Mucosa of descending colon (tissue), 3 donors: ENCODE results near the gene GRIA4. TPM values are rescaled to one million over a fixed set of nuclear protein-coding genes. Genes with fewer than 3 reads are reported as not detected.

Experiments used
- ATAC-seq: fragments of 200-7000 bp; cut with Tn5 transposase; one replicate; pipeline ENCODE4 v1.9.1; 2020; ENCODE audit warnings: mild to moderate bottlenecking, moderate library complexity
- DNase-seq, 3 donors: peaks; one replicate each; pipeline ENCODE4 v3.0.0-alpha.2; 2020
- H3K36me3 ChIP-seq: fragments of 200-600 bp; one replicate; pipeline ENCODE4 v1.8.0; 2021; ENCODE audit warnings: low read depth, mild to moderate bottlenecking
- H3K4me1 ChIP-seq: fragments of 200-600 bp; one replicate; pipeline ENCODE4 v1.8.0; 2021; ENCODE audit warnings: low read depth, mild to moderate bottlenecking
- H3K4me3 ChIP-seq: fragments of 200-600 bp; one replicate; pipeline ENCODE4 v1.8.0; 2021; ENCODE audit warnings: mild to moderate bottlenecking
- H3K9me3 ChIP-seq: fragments of 200-600 bp; one replicate; pipeline ENCODE4 v1.8.0; 2021; ENCODE audit warnings: mild to moderate bottlenecking
- intact Hi-C, 2 donors: fragments of 100-400 bp; cut with DNase I in 1 of 2; cut with micrococcal nuclease in 1 of 2; formaldehyde crosslinking; loops; one replicate each; pipeline versions ENCODE4 v1.11.0 to v1.11.1; 2022; cut with DNase I, micrococcal nuclease
- total RNA-seq, 3 donors: library from RNA; stranded (reverse); fragmentation: NEBNext Ultra II Directional in 2 of 3; extraction: Animal tissue kit (Norgen Biotek cat#: 25700) in 2 of 3; gene quantifications; one replicate each; pipeline versions ENCODE4 v1.2.1 to v1.2.4, GENCODE V29; 2021 to 2023
- TF ChIP-seq, protein P1 (sequence below): fragments of 200-600 bp; IDR thresholded peaks from one replicate; pipeline ENCODE4 v1.8.0; 2022; ENCODE audit warnings: antibody characterized with exemption, mild to moderate bottlenecking
- donor health status: DM: no; HTN: no; CAD: no; lungs with moderate emphysema.
- donor health status: DM: no; HTN: no; CAD: no.
- donor health status: DM: no; HTN: yes; CAD: no.

Gene GRIA4
- total RNA-seq, 3 donors from 2014 or later, result 1.6 to 2.3 (median 1.6) TPM

DNA sequence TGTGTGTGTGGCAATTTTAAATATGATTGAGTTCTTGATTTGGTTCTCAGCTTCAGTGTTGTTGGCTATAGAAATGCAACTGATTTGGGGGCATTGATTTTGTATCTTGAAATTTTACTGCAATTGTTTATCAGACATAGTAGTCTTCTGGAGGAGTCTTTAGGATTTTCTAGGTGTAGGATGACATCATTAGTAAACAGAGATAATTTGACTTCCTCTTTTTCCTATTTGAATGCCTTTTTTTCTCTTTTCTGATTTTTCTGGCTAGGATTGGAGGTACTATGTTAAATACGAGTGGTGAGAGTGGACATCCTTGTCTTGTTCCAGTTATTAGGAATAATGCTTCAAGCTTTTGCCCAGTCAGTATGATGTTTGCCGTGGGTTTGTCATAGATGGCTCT lies 287.3 kb downstream of the GRIA4 start:
- intact Hi-C loops, result no loop called here
- Histone ChIP-seq H3K4me1 (no peaks in the 10 kb centered on the region), H3K4me3 (no peak overlapping the region), H3K9me3 (no peaks in the 10 kb centered on the region), H3K36me3 (no peaks in the 10 kb centered on the region)
- ATAC-seq, result no peak
- TF ChIP-seq, protein P1, sequence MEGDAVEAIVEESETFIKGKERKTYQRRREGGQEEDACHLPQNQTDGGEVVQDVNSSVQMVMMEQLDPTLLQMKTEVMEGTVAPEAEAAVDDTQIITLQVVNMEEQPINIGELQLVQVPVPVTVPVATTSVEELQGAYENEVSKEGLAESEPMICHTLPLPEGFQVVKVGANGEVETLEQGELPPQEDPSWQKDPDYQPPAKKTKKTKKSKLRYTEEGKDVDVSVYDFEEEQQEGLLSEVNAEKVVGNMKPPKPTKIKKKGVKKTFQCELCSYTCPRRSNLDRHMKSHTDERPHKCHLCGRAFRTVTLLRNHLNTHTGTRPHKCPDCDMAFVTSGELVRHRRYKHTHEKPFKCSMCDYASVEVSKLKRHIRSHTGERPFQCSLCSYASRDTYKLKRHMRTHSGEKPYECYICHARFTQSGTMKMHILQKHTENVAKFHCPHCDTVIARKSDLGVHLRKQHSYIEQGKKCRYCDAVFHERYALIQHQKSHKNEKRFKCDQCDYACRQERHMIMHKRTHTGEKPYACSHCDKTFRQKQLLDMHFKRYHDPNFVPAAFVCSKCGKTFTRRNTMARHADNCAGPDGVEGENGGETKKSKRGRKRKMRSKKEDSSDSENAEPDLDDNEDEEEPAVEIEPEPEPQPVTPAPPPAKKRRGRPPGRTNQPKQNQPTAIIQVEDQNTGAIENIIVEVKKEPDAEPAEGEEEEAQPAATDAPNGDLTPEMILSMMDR, result no peak
- no peak for DNase-seq

DNA sequence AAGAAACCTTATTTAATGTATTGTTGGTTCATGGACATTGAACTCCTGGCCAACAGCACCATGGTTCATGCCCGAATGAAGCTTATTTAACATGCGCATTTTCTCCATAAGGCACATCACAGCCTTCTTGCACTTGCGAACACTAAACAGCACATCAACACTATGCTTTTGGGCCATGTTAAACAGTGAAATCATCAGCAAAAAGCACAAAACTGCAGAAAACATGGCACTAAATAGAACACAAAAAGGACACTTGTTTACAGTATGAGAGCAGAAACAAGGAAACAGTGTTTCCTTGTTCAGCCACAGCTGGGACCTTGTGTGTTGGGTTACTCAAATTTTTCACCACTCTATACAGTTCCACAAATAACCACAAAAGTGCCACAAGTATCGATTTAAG lies 289.9 kb downstream of the GRIA4 start:
- Histone ChIP-seq H3K9me3 (no peaks in the 10 kb centered on the region), H3K4me1 (no peaks in the 10 kb centered on the region), H3K36me3 (no peaks in the 10 kb centered on the region), H3K4me3 (no peak overlapping the region)
- ATAC-seq (no peak), DNase-seq (no peak)
- TF ChIP-seq, protein P1, result no peak
- intact Hi-C loops, result no loop called here

DNA sequence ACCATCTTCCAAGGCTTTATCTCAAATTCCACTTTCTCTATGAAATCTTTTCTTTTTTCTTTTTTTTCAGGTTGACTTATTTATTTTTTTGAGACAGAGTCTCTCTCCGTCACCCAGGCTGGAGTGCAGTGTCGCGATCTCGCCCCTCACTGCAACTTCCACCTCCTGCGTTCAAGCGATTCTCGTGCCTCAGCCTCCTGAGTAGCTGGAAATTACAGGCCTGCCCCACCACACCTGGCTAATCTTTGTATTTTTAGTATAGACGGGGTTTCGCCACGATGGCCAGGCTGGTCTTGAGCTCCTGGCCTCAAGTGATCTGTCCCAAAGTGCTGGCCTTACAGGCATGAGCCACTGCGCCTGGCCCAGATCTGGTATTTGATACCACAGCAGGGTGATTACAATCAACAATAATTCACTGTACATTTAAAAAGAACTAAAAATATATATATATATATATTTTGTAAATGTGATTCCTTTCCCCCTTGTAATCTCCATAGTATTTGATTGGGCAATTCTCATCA lies 290.7 kb downstream of the GRIA4 start:
- intact Hi-C loops, result no loop called here
- Histone ChIP-seq H3K4me3 (no peak overlapping the region), H3K4me1 (no peaks in the 10 kb centered on the region), H3K9me3 (no peaks in the 10 kb centered on the region), H3K36me3 (no peaks in the 10 kb centered on the region)
- TF ChIP-seq, protein P1, result no peak
- no peak for ATAC-seq
- no peak for DNase-seq

DNA sequence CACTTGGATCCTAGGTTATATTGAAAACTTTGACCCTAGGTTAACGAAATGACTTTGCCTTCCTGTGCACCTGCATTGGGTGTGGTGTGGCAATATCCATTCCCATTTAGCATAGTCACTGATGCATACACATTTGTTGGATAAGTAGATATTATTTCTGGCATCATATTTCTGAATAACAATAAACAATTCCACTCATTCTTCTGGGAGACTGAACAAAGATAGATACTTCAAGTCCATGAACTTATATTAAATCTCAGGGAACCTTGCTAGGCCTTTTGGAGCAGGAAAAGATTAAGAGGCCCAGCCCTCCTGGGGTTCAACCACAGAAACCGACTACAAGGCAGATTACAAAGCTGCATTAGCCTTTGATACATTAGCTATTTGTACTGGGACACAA lies 293.2 kb downstream of the GRIA4 start:
- intact Hi-C loops, result no loop called here
- H3K4me1 ChIP-seq, result no peaks in the 10 kb centered on the region
- no peak for DNase-seq
- TF ChIP-seq, protein P1, result no peak
- no peak overlapping the region for H3K4me3 ChIP-seq
- H3K36me3 ChIP-seq, result no peaks in the 10 kb centered on the region
- no peaks in the 10 kb centered on the region for H3K9me3 ChIP-seq
- no peak for ATAC-seq

DNA sequence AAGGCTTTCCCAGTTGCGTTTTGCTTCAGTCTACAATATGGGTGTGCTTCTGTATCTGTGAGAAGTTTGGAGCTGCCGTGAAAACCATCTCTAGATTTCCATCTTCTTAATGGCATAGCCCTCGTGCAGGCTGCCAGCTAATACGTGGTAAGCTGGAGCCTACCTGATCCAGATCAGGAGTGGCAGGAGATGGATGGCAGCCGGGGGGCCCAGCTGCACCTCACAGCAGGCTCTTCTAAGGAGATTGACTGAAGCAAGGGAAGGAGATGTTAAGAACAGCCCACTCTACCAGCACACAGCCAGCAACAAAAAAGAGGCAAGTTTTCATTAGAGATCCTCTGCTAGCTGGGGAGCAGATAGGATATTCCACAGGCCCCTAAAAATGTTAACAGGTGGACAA lies 296.6 kb downstream of the GRIA4 start:
- DNase-seq (no peak), ATAC-seq (no peak)
- Histone ChIP-seq H3K4me1 (no peaks in the 10 kb centered on the region), H3K9me3 (no peaks in the 10 kb centered on the region), H3K4me3 (no peak overlapping the region), H3K36me3 (no peaks in the 10 kb centered on the region)
- intact Hi-C loops, result no loop called here
- TF ChIP-seq, protein P1, result no peak

DNA sequence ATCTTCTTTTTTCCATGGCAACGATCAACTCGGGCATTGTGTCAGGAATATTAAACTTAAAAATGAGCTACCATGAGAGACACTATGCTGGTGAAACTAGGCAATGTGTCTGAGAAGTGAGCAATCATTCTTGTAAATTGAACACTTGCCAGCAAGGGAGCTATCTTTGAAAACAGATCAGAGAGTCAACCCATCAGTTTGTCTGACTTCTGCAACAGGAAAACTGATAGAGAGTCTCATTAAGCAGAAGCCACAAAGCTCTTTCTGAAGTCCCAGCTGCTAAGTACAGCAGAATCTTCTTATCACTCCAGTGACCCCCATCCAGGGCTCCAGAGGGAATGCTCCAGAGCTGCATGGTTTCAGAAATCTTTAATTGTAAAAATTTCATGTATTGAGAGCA lies 297.4 kb downstream of the GRIA4 start:
- TF ChIP-seq, protein P1, result no peak
- ATAC-seq, result no peak
- Histone ChIP-seq H3K4me3 (no peak overlapping the region), H3K9me3 (no peaks in the 10 kb centered on the region), H3K36me3 (no peaks in the 10 kb centered on the region), H3K4me1 (no peaks in the 10 kb centered on the region)
- no peak for DNase-seq
- intact Hi-C loops, result no loop called here
